HEK293 (cell line): ENCODE results near the gene DTHD1.

Source experiments
- CTCF ChIA-PET: fragments of 350-600 bp; formaldehyde crosslinking; extraction: SDS; loops from one replicate; lab custom pipeline; 2021; ENCODE audit warnings: antibody characterized with exemption; lab: Yijun Ruan, JAX
- POLR2A ChIA-PET: fragments of 300-600 bp; formaldehyde crosslinking; extraction: SDS; loops from one replicate; lab custom pipeline; 2020; ENCODE audit warnings: antibody characterized with exemption, inconsistent platforms; lab: Yijun Ruan, JAX
- H3K27ac ChIP-seq: fragments of 200-500 bp; sonication (Bioruptor generic); 2 replicates; pipeline ENCODE4 v1.5.1; 2014; ENCODE audit warnings: low read depth, low read length, control low read depth, inconsistent platforms; ENCODE audit errors: extremely low read depth
- H3K36me3 ChIP-seq, 2 experiments: fragments of 200-500 bp in 1 of 2; sonication (Bioruptor generic) in 1 of 2; 1 replicate in 1 of 2; 2 replicates in 1 of 2; pipeline ENCODE4 v1.5.1; 2014 to 2017; ENCODE audit warnings: inconsistent platforms in 2 of 2, low read length in 2 of 2; ENCODE audit not compliant: control insufficient read depth in 2 of 2, insufficient read depth in 1 of 2
- H3K4me1 ChIP-seq: fragments of 200-500 bp; sonication (Bioruptor generic); 2 replicates; pipeline ENCODE4 v1.5.1; 2014; ENCODE audit warnings: mild to moderate bottlenecking, low read length, inconsistent platforms; ENCODE audit not compliant: control insufficient read depth, insufficient read depth
- H3K4me3 ChIP-seq: 2 replicates; pipeline ENCODE4 v1.5.1; 2011; ENCODE audit warnings: low read depth, mild to moderate bottlenecking, control low read depth, low read length, moderate library complexity
- H3K9me3 ChIP-seq: fragments of 200-500 bp; sonication (Bioruptor generic); 2 replicates; pipeline ENCODE4 v1.5.1; 2014; ENCODE audit warnings: low read depth, low read length, inconsistent platforms; ENCODE audit not compliant: control insufficient read depth, insufficient read depth
- KLF7 ChIP-seq: fragments of 450-650 bp; formaldehyde crosslinking; IDR thresholded peaks from 2 replicates; pipeline ENCODE4 v1.5.1; 2016; ENCODE audit warnings: missing biosample characterization, missing genetic modification characterization, borderline replicate concordance
- MYNN ChIP-seq: fragments of 450-650 bp; formaldehyde crosslinking; IDR thresholded peaks from 2 replicates; pipeline ENCODE4 v1.5.1; 2016; ENCODE audit warnings: missing biosample characterization, missing genetic modification characterization, borderline replicate concordance
- PRDM1 ChIP-seq: fragments of 450-650 bp; formaldehyde crosslinking; IDR thresholded peaks from 2 replicates; pipeline ENCODE4; 2016; ENCODE audit warnings: missing biosample characterization, missing genetic modification characterization
- PRDM10 ChIP-seq: fragments of 450-650 bp; formaldehyde crosslinking; IDR thresholded peaks from 2 replicates; pipeline ENCODE4 v1.5.1; 2016; ENCODE audit warnings: missing biosample characterization, missing genetic modification characterization
- RBAK ChIP-seq: fragments of 450-650 bp; formaldehyde crosslinking; IDR thresholded peaks from 2 replicates; pipeline ENCODE4 v1.5.1; 2016; ENCODE audit warnings: missing biosample characterization, missing genetic modification characterization
- SCRT2 ChIP-seq: fragments of 450-650 bp; formaldehyde crosslinking; IDR thresholded peaks from 2 replicates; pipeline ENCODE4 v1.5.1; 2016; ENCODE audit warnings: missing biosample characterization, missing genetic modification characterization
- SP2 ChIP-seq: fragments of 450-650 bp; formaldehyde crosslinking; IDR thresholded peaks from 2 replicates; pipeline ENCODE4 v1.5.1; 2016; ENCODE audit warnings: missing biosample characterization, missing genetic modification characterization
- ZBTB48 ChIP-seq: fragments of 450-650 bp; formaldehyde crosslinking; IDR thresholded peaks from 2 replicates; pipeline ENCODE4 v1.5.1; 2016; ENCODE audit warnings: missing biosample characterization, missing genetic modification characterization
- ZNF148 ChIP-seq: fragments of 450-650 bp; formaldehyde crosslinking; IDR thresholded peaks from 2 replicates; pipeline ENCODE4 v1.5.0; 2017; ENCODE audit warnings: missing biosample characterization, missing genetic modification characterization, borderline replicate concordance
- ZNF175 ChIP-seq: fragments of 450-650 bp; formaldehyde crosslinking; IDR thresholded peaks from 2 replicates; pipeline ENCODE4 v1.5.1; 2016; ENCODE audit warnings: missing biosample characterization, missing genetic modification characterization
- ZNF202 ChIP-seq: fragments of 450-650 bp; formaldehyde crosslinking; IDR thresholded peaks from 2 replicates; pipeline ENCODE4 v1.5.1; 2016; ENCODE audit warnings: missing biosample characterization, missing genetic modification characterization, borderline replicate concordance
- ZNF521 ChIP-seq: fragments of 450-650 bp; formaldehyde crosslinking; IDR thresholded peaks from 2 replicates; pipeline ENCODE4 v1.5.1; 2017; ENCODE audit warnings: missing biosample characterization, mild to moderate bottlenecking, missing genetic modification characterization
- ZNF596 ChIP-seq: fragments of 450-650 bp; IDR thresholded peaks from 2 replicates; pipeline ENCODE4 v1.5.0; 2018; ENCODE audit warnings: missing biosample characterization, mild to moderate bottlenecking, missing genetic modification characterization, moderate library complexity
- ZNF660 ChIP-seq: fragments of 450-650 bp; IDR thresholded peaks from 2 replicates; pipeline ENCODE4 v1.5.1; 2018; ENCODE audit warnings: missing biosample characterization, mild to moderate bottlenecking, missing genetic modification characterization
- ZNF701 ChIP-seq: fragments of 450-650 bp; formaldehyde crosslinking; IDR thresholded peaks from 2 replicates; pipeline ENCODE4 v1.5.1; 2016; ENCODE audit warnings: missing biosample characterization, missing genetic modification characterization
- ZNF837 ChIP-seq: fragments of 450-650 bp; formaldehyde crosslinking; IDR thresholded peaks from 2 replicates; pipeline ENCODE4 v1.5.1; 2016; ENCODE audit warnings: missing biosample characterization, missing genetic modification characterization
- ZNF843 ChIP-seq: fragments of 450-650 bp; formaldehyde crosslinking; IDR thresholded peaks from 2 replicates; pipeline ENCODE4 v1.5.1; 2016; ENCODE audit warnings: missing biosample characterization, missing genetic modification characterization
- ZXDB ChIP-seq: fragments of 450-650 bp; formaldehyde crosslinking; IDR thresholded peaks from 2 replicates; pipeline ENCODE4 v1.5.1; 2016; ENCODE audit warnings: missing biosample characterization, missing genetic modification characterization
- TF ChIP-seq, protein P1 (sequence below): fragments of 450-650 bp; formaldehyde crosslinking; IDR thresholded peaks from 2 replicates; pipeline ENCODE4 v1.5.1; 2016; ENCODE audit warnings: missing biosample characterization, missing genetic modification characterization
- TF ChIP-seq, protein P2 (sequence below): fragments of 450-650 bp; formaldehyde crosslinking; IDR thresholded peaks from 2 replicates; pipeline ENCODE4 v1.5.1; 2016; ENCODE audit warnings: missing biosample characterization, missing genetic modification characterization

Gene DTHD1

DNA sequence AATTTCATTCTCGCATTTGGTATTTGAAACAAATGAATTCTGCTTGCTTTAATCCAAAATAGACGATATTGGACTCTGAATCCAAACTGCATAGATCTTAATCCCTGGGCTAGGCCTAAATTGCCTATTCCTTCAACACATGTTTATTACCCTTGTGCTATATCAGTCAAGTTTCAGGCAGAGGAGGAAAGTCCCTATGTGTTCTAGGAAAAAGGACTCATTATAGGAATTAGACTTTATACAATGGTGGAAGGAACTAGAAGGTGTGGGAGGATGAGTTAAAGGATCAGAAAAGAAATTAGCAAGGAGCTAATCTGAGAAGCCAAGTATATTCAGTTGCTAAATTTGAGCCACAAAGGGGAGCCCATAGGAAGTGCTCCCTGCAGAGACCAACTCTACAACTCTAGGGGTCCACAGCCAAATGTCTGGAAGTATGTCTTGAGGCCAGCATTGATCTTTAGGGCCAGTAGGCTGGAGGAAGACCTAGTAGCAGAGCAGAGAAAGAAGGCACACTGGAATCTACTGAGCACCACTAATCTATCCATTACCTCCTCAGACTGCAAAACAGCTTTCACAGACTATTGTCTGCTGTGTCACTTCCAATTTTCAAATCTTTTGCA, 17.1 kb upstream of the DTHD1 start (continued):
- TF ChIP-seq PRDM1 (no peak), ZXDB (tag by site-specific recombination) (no peak), ZNF843 (tag by site-specific recombination) (no peak), SP2 (tag by site-specific recombination) (no peak), ZBTB48 (tag by site-specific recombination) (no peak), ZNF660 (tag by site-specific recombination) (no peak), ZNF175 (no peak), ZNF596 (tag by site-specific recombination) (no peak), ZNF701 (tag by site-specific recombination) (no peak)
- TF ChIP-seq, protein P1, sequence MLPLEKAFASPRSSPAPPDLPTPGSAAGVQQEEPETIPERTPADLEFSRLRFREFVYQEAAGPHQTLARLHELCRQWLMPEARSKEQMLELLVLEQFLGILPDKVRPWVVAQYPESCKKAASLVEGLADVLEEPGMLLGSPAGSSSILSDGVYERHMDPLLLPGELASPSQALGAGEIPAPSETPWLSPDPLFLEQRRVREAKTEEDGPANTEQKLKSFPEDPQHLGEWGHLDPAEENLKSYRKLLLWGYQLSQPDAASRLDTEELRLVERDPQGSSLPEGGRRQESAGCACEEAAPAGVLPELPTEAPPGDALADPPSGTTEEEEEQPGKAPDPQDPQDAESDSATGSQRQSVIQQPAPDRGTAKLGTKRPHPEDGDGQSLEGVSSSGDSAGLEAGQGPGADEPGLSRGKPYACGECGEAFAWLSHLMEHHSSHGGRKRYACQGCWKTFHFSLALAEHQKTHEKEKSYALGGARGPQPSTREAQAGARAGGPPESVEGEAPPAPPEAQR (tag by site-specific recombination): no peak

DNA sequence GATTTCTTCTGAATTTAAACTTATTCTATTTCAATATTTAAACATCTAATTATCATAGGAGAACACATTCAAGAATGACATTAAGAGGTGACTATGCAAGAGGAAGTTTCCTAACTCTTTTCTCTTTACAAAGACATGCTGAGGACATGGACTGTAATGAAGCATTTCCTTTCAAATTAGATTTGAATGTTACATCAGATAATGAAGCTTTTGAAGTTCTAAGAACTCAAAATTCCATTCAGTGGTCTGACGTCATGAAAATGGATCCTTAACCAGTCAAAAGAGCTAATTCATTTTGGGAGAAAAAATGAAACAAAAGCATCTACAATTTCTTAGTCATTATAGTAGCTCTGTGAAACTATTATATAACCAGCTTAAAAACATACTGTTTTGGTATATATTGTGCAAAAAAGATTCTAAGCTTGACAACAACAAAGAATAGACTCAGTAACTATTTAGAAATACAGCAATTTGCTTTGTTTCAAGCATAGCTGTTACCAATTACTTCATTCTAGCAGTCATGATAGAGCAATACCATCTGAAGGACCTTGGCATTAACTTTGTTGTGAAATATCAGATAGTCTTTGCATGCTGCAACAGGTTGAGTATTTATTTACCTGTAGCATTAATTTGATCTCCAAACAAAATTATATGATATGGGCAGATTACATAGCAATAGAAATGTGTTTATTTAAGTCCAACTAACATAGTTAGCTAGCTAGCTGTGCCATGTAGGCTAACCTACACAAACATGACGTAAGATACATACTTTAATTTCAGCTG, 13.7 kb upstream of the DTHD1 start:
- no peaks in the 10 kb centered on the region for H3K36me3 ChIP-seq
- CTCF ChIA-PET: interaction anchor here (0.5 kb wide), 1 partner anchor 169 kb away, joined by 3 read pairs; no protein-coding TSS in a partner anchor
- no peak overlapping the region for H3K27ac ChIP-seq
- no peak overlapping the region for H3K4me3 ChIP-seq
- H3K9me3 ChIP-seq: no peaks in the 10 kb centered on the region
- POLR2A ChIA-PET: no interaction called here
- no peak for TF ChIP-seq ZNF521 (tag by site-specific recombination)
- TF ChIP-seq MYNN (tag by site-specific recombination): no peak
- TF ChIP-seq KLF7: no peak
- TF ChIP-seq PRDM10 (tag by site-specific recombination): 0 out of 2 replicates have a peak, but pooled peaks have one; percentile 34
- no peak for TF ChIP-seq RBAK
- peak; percentile 41; the same call in 1 of the 2 replicates for TF ChIP-seq SCRT2 (tag by site-specific recombination)
- no peak for TF ChIP-seq ZNF837
- TF ChIP-seq, protein P2, sequence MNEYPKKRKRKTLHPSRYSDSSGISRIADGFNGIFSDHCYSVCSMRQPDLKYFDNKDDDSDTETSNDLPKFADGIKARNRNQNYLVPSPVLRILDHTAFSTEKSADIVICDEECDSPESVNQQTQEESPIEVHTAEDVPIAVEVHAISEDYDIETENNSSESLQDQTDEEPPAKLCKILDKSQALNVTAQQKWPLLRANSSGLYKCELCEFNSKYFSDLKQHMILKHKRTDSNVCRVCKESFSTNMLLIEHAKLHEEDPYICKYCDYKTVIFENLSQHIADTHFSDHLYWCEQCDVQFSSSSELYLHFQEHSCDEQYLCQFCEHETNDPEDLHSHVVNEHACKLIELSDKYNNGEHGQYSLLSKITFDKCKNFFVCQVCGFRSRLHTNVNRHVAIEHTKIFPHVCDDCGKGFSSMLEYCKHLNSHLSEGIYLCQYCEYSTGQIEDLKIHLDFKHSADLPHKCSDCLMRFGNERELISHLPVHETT (tag by site-specific recombination): no peak
- no peak for TF ChIP-seq ZNF202 (tag by site-specific recombination)
- no peak for TF ChIP-seq ZNF148 (tag by site-specific recombination)
- H3K4me1 ChIP-seq: no peaks in the 10 kb centered on the region
